Measurements from ENCODE around the gene PARD3.

DNA sequence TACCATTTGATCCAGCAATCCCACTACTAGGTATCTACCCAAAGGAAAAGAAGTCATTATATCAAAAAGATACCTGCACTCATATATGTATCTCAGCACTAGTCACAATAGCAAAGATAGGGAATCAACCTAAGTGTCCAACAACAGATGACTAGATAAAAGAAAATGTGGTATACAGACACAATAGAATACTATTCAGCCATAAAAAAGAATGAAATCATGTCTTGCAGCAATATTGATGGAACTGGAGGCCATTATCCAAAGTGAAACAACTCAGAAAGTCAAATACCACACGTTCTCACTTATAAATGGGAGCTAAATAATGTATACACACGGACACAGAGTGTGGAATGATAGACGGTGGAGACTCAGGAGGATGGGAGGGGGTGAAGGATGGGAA, 146.0 kb downstream of the PARD3 start:
- TF ChIP-seq CTCF (IDR thresholded peaks at IDR 0.05; ENCODE audit: poor library complexity, severe bottlenecking) (no peak), SMC3 (conservative IDR thresholded peaks at IDR 0.05; ENCODE audit: poor library complexity) (no peak), REST (IDR thresholded peaks at IDR 0.05; ENCODE audit: borderline replicate concordance) (no peak), POLR2AphosphoS5 (IDR thresholded peaks at IDR 0.05) (no peak), TAF1 (IDR thresholded peaks at IDR 0.05; ENCODE audit: low read depth) (no peak), EP300 (conservative IDR thresholded peaks at IDR 0.05; ENCODE audit: poor library complexity, severe bottlenecking) (no peak)
